Midbrain (tissue), 1 donor: Measurements from ENCODE around the gene FARS2.

Experiments used
- DNase-seq: peaks from one replicate; lab custom pipeline; 2025; lab: John Stamatoyannopoulos, UW

Gene FARS2

DNA sequence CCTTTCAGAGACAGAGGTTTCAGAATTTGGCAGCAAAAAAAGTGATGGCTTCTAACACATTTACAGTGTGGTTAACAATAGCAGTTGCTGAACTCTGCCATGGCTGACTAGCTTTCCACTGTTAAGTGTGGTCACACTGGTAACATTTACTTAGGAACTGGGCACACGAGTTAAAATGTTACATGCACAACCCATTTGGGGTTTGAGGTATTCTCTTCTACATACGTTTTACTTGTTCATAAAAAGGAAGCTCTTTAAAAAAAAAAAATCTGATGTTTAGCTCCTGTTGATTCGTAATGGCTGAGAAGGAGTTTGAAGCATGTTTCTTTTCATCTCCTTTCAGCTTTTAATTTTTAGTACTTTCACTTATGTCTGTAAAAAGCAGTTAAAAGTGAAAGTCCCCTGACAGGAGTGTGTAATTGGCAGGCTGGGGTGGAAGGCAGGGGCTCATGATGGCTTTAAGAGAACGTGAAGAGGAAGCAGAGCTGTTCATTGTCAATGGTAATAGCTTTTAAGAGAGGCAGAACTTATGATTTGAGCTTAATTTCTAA is 245.9 kb downstream of the FARS2 start:
- no peak for DNase-seq

DNA sequence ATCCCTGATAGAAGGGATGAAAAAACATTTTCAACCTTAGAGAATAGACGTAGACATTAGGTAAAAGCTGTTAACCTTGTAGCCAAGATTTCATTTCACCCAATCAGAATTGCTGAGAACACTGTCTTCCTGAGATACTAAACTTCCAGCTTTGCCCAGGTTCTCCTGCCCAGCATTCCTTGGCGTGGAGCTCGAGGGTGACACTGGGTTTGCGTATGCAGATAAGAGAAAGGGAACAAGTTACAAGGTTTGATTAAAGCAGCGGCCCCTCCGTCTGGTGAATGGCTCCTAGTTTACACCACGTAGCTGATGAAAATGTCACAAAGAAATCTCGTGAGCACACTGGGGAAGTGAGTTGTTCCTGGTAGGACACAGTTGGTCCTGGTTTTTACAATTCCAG is 247.8 kb downstream of the FARS2 start:
- DNase-seq = no peak

DNA sequence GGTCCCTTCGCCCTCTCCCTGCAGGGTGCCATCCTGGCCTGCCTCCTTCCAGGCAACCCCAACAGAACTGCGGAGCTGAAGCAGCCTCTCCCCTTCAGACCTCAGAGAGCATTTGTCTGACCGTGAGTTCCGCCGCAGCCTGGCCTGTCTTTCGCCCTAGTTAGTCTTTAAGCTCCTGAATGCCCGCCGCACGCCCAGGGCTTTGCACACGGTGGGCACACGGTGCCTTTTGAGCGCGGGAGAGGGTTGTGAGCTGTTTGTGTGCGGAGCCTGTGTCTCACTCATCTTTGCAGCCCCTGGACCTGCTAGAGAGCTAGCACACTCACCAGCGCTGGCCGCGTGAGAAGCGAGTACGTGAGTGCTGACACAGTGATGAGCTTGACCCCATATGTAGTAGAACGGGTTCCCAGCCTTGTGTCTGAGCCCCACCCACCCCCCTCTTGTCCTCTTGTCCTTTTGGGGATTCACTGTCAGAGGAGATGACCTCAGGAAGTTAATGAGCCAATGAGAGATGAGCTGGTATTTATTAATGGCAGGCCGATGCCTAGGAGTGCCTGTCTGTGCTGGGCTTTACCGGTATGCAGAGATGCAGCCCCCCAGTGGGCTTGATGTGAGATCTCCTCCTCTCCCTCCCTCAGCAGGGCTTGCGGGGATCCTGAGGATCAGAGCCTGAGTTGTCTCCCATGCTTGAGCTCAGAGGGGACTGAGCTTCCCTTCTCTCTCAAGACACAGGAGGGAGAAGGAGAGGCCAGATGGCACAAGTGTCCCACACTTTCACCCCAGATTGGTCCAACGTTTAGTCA is 249.2 kb downstream of the FARS2 start:
- no peak for DNase-seq

DNA sequence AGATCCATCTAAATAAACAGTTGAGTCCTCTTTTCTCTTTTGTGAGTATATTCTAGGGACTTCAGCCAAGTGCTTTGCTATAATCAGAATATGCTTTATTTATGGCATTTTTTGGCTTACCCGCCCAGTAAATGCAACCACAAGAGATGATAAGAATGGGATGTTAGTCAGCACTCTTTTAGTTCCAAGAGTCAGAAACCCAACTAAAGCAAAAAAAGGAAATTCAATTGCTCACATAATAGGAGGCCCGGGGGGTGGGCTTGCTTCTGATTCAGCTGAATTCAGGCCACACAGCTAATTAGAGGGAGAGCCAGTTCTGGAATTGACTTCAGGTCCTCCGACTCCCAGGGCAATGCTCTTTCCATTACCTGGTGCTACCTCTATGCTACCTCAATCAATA is 250.6 kb downstream of the FARS2 start:
- no peak for DNase-seq

DNA sequence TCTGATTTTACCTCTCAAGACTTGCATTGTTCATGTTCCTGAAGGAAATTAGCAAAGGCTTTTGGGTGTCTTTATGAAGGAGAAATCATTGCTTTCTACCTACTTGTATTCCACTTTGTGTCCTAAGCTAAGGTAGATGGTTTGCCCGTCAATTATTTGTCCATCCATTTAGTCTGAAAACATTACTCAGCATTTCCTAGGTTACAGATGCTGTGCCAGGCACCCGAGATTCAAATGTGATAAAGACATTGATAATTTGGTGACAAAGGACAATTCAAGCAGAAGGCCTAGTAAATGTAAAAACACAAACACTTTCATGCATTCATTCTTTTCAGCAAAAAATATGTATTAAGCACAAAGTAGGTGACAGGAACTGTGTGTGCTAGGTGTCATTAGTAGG is 251.1 kb downstream of the FARS2 start:
- no peak for DNase-seq

DNA sequence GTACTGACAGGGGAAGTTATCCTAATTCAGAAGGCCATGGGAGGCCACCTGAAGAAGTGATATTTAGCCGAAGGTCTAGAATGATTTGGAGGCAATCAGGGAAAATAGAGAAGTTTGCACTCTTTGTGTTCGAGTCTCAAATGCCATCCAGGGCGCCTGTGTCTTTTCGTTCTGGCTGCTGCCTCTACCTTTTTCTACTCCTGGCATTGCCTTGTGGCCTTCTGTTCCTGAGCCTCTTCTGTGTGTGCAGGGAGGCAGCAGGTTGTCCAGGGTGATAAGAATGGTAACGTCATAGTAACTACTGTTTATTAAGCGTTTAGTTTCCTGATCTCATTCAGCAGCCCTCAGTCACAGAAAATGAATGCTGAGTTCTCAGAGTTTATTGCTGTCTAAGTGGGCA is 252.1 kb downstream of the FARS2 start:
- DNase-seq = no peak

DNA sequence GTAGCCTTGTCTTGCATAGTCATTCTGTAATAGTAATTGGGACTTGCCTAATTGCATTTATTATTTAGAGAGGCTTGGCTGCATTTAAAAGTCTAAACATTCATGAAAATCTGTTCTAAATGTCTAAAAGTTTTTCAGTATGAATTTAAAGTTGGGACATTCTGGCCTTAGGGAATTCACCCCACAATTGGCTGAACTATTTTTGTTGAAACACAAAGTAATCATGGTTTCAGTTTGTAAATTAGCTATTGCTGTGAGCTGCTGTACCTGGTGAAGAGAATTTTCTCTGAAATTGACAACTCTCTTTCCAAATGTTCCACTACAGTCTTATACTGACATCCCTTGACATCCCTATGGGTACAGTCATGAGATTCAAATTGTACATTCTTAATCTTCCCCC is 253.0 kb downstream of the FARS2 start:
- DNase-seq = no peak

DNA sequence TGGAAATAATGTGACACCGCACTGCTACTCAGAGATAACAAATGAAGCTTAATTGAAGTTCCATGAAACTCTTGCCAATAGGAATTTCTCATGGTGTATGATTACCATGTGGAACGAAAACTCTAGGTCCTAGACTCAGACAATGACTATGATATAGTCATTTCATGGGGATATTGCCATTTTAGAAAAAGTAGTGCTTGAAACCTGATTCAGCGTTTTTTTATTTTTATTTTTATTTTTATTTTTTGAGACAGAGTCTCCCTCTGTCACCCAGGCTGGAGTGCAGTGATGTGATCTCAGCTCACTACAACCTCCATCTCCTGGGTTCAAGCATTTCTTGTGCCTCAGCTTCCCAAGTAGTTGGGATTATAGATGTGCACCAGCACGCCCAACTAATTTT is 253.9 kb downstream of the FARS2 start:
- no peak for DNase-seq

DNA sequence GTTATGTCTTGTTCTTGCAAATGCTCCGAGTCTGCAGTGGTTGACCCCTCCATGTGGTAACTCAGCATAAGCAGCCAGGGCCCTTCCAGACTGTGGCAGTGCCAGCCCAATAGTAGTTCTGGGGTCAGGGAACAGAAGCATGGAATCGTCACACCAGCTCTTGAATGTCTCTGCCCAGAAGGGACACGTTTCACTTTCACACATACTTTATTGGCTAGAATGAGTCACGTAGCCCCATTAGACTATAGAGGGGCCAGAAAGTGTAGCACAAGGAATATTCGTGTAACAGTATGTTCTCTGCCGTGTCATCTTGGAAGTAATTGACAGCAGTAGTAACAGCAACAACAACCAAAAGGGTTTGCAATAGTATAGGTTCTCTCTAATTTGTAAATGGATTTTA is 254.7 kb downstream of the FARS2 start:
- no peak for DNase-seq

DNA sequence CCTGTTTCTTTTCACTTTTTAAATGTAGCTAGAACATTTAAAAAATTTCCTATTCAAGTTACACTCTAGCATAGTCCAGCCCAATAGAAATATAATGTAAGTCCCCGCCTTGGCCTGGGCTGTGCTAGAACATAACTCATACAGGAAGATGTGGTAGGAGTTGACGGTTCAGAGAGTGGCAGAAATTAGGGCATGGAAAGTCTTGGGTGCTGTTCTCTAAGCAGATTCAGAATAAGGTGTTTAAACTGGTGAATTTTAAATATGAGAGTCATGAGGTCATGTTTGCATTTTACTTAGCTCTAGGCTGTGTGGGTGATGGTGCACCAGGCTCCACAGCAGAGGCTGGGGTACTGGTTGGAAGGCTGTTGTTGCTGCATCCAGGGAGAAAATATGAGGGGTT is 256.5 kb downstream of the FARS2 start:
- DNase-seq = no peak

DNA sequence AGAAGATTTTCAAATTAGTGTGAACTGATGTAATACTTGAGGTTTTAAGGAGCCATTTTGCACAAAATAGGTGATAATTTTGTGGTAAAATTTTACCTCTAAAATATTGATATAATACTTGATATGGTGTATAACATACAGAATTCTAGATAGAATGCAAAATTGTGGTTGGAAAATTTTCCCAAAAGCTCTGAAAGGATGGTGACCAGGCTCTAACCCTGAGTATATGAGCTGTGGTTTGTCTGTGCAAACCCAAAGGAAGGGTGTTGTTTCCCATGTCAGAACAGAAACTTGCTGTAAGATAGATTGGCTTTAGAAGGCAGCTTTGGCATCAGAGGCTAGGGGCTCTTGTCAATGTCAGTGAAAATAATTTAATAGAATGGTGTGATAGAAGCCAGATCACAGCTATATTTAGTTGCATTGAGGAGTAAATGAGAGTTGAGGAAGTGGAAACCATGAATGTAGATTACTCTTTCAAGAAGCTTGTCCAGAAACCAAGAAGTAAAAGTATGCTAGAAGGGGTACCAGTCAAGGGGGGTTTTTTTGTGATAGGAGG is 257.7 kb downstream of the FARS2 start:
- no peak for DNase-seq

DNA sequence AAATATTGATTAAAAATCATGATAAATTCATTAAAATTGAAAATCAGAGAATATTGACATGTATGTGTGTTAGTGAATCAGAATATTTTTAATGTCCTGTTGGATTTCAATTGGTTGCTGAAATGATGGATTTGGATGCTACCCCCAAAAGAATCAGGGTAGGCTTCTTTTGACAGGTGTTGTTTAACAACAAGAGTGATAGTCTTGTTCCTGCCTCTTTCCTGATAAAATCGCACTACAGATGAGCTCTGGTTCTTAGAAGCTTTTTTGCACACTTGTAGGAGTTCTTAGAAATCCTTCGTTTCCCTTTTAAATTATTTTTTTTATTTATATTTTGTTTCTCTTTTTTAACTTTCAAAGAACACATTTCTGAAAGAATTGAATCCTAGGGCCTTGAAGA is 259.5 kb downstream of the FARS2 start:
- DNase-seq = no peak

DNA sequence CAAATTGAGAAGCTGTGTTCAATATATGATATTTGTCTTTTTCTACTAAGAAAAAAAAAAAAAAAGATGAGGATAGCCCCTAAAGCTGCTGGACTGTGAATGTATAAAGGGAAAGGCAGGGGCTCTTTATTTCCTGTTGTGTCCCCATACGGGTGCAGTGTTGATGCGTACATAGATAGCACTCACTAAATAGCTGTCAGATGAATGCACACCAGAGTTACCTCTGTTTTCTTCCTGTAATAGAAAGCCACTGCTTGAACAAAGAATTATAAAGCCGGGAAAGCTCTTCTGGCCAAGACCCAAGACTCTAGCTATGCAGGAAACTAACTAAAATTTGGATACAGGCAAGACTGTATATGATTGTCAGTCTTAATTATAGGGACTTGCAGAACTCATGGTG is 260.0 kb downstream of the FARS2 start:
- DNase-seq = no peak

DNA sequence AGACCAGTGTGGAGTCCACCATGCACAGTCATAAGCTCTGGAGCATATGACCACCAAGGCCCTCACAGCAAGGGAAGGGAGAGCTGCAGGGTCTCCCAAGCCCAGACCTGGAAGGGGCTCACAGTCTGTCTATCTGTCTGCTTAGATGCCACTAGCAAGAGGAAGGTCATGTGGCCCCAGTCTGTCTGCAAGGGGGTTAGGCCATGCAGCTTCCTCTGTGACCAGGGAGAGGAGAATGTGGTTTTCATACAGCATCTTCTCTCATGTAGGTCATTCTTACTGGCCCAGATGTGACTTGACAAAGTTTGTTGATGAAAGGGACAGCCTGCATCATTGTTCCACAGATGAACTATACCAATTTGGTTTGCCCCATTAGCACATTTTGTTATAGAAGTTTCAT is 260.8 kb downstream of the FARS2 start:
- no peak for DNase-seq

DNA sequence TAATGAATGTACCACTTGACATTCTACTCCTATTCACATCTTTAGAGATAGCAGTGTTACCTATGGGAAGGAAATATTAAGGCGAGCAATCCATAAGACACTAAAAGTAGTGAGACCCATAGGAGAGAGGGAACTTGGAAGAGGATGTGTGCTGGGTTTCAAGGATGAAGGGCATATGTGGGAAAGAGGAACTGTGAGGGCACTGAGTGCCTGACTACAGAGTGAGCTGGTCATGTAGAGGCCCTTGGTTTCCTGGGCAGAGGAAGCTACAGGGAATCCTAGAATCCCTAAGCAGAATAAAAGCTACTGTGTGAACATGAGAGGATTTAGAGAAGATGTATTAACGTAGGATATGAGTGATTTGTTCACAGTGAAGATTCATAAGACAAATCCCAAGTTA is 262.8 kb downstream of the FARS2 start:
- DNase-seq = no peak

DNA sequence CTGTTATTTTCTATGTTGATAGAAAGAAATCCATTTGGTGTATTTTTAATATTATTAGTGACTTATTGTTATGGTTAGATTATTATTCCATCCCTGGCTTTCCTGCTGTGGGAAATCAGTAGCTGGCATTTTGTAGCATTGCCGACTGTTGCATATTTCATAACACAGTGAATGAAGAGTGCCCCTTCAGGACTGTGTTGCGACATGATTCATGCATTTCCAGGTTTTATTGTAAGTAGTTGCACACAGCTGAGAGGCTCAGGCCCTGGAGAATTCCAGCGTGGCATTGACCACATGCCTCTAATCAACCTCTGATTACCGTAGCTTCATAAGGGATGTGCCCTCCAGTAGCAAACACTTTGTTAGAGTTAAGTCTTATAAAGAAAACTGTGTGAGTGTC is 263.9 kb downstream of the FARS2 start:
- DNase-seq = no peak

DNA sequence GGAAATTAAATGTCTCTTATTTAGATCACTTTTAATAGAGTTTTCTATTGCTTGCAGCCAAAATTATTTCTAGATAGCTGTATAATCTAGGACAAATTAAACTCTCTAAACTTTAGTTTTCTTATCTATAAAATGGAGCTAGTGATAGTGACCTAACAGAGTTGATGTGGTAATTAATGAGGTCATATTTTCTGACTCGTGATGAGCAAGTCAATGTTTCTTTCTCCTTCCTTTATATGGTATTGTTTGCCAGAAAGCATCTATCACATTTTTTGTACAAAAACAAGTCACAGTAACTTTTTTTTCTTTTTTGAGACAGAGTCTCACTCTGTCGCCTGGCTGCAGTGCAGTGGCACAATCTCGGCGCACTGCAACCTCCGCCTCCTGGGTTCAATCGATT is 267.7 kb downstream of the FARS2 start:
- no peak for DNase-seq

DNA sequence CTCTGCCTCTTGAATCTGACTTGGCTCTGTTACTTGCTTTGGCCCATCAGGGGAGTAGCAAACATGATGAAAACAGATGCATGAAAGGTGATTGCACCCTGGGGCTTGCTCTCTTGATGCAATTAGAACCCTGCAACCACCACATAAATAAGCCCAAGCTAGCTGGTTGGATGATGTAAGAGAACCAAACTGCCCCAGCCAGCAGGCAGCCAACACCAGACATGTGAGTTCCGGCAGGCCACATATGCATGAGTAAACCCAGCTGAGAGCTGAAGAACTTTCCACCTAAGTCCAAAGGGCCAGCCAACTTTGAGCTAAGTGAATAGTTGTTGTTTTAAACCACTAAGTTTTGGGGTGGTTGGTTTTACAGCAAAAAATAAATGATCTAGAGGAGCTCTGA is 268.4 kb downstream of the FARS2 start:
- no peak for DNase-seq

DNA sequence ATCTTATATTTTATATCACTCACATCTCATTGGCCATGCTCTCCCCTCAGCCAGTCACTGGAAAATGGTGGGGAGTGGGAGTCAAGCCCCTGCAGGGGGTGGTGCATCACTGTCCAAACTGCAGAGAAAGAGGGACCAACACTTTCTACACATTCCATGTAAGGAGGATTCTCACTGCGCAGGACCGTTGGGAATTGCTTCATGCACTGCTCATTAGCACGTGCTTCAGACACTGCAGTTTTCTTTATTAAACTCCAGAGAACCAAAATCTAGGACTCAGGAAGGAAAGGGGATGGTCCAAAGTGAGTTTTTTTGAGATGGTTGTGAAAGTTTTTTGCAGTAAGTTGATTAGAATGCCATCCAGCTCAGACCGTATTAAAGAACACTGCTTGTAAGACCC is 269.8 kb downstream of the FARS2 start:
- no peak for DNase-seq

DNA sequence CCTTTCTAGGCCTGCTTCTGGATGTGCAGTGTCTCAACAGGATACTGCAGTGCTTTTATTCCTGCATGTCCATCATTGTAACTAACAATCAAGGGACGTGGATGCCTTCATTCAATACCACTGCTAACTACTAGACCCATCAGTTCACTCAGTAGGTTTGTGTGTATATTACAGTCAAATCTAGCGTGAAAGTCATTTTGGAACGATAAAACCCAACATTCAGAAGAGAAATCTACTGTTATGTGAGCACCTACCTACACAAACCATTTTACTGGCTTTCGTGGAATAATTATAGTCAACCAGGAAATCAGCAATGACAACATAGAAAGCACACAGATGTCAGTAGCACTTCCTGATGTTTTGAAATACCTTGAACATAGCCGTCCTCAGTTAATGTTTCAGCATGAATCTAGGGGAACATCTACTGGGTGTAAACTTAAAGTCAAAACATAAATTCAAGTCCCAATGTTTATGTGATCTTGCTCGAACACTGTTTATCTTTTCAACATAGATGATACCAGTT is 270.6 kb downstream of the FARS2 start:
- no peak for DNase-seq

DNA sequence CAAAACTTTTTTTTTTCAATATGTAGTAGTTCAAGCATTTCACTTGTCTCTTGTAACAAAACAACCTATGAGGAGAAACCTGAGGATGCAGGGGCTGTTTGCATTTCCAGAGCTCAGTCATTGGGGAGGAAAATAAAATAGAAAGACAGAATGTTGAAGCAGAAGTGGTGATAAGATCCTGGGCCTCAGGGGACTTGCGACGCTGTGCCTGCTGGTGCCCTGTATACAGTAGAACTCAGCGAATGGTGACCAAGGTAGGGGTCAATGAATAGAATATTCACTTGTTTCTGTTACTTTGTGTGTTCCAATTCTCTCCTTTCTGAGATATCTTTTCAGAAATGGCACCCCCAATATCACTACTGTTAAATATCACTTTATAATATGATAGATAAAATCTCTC is 271.6 kb downstream of the FARS2 start:
- DNase-seq = no peak

DNA sequence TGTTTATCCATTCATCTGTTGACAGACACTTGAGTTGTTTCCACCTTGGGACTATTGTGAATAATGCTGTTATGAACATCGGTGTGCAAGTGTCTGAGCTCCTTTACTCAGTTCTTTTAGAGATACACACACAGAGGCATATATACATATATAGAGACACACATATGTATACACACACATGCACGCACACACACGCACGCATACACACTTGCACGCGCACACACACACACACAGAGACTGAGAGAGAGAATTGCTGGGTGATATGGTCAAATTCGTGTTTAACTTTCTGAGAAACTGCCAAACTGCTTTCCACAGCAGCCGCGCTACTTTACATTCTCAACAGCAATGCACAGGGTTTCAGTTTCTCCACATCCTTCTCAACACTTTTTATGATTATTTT is 273.3 kb downstream of the FARS2 start:
- no peak for DNase-seq

DNA sequence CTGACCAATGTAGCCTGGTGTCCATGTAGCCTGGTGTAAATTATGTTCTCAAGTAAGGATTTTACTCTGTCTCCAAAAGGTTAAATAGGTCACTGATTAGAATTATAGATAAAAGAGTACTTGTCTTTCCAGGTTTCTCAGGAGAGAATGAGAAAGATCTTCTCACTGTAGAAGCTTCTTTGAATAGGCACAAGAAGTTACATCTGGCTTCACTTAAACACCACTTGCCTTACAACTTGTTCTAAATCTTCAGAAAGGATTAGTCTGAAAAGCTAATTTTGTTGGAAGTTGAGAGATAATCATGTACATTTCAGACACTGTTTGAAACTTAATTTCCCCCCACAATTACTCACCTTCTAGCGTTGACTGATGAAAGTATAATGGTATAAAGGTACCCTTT is 275.3 kb downstream of the FARS2 start:
- no peak for DNase-seq

DNA sequence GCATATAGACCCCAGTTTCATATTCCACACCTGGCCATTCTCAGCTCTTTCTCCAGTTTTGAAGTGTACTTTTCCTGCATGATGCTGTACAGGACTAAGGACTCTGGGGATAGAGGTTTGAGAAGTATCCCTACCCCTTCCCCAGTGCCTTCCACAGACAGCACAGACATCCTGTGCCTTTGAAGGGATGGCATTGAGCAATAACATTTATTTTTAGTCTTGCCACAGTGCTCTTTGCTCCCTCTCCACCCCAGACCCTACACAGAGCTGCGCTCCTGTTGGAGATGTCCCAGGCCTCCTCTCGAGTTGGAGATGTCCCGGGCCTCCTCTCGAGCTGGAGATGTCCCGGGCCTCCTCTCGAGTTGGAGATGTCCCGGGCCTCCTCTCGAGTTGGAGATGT is 275.8 kb downstream of the FARS2 start:
- no peak for DNase-seq
